SH-SY5Y (cell line): Measurements from ENCODE around the gene LILRA1.

ENCODE experiments used
- GATA2 ChIP-seq: IDR thresholded peaks from 2 replicates; pipeline ENCODE4 v1.6.1; 2011; ENCODE audit warnings: mild to moderate bottlenecking, low read depth, low read length
- GATA3 ChIP-seq: IDR thresholded peaks from 2 replicates; pipeline ENCODE4 v1.6.1; 2011; ENCODE audit warnings: low read depth, mild to moderate bottlenecking, low read length, moderate library complexity

- TF ChIP-seq GATA2 (no peak), GATA3 (no peak)
Measured at GRCh38 chr19:54551293-54551692, 42.1 kb upstream of the LILRA1 start.
